Subcutaneous adipose tissue (tissue), 4 donors: Measurements from ENCODE around the gene ZBTB22. TPM values are rescaled to one million over a fixed set of nuclear protein-coding genes. Genes with fewer than 3 reads are reported as not detected.

Experiments
- total RNA-seq, 4 donors: library from RNA; depleted of rRNA; stranded (reverse); fragments of >200 nt; gene quantifications; one replicate each; pipeline ENCODE4 v1.1.0, GENCODE V29; 2016
- TF ChIP-seq, protein P1 (sequence below): fragments of 450-650 bp; IDR thresholded peaks from one replicate; pipeline ENCODE4 v1.5.1; 2016; ENCODE audit warnings: low read depth, mild to moderate bottlenecking, control low read depth, antibody characterized with exemption, moderate library complexity

ZBTB22 gene
- total RNA-seq, 4 donors from 2014 or later = 5.9 to 16.8 (median 9.0) TPM

DNA sequence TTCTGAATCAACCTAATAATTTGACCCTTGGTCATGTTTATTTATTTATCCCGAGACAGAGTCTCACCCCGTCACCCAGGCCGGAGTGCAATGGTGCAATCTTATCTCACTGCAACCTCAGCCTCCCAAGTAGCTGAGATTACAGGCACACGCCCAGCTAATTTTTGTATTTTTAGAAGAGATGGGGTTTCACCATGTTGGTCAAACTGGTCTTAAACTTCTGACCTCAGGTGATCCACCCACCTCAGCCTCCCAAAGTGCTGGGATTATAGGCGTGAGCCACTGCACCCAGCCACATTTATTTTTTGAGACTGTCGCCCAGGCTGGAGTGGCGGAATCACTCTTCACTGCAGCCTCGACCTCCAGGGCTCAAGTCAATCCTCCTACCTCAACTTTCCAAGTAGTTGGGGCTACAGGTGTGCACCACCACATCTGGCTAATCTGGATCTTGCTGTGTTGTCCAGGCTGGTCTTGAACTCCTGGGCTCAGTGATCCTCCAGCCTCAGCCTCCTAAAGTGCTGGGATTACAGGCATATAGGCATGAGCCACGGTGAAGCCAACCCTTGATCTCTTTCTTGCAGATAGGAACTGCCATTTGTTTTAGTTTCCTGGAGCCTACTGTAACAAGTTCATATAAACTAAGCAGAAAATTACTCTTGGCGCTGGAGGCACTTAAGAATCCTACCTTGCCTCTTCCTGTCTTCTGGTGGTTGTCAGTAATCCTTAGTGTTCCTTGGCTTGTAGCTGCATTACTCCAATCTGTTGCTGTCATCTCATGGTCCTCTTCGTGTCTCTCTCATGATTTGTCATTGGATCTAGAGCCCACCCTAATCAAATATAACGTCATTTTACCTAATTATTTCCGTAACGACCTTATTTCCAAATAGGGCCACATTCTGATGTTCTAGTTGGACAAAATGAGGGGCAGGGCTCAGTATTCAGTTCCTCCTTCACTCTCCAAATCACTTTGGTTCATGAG, 43.3 kb downstream of the ZBTB22 start:
- TF ChIP-seq, protein P1, sequence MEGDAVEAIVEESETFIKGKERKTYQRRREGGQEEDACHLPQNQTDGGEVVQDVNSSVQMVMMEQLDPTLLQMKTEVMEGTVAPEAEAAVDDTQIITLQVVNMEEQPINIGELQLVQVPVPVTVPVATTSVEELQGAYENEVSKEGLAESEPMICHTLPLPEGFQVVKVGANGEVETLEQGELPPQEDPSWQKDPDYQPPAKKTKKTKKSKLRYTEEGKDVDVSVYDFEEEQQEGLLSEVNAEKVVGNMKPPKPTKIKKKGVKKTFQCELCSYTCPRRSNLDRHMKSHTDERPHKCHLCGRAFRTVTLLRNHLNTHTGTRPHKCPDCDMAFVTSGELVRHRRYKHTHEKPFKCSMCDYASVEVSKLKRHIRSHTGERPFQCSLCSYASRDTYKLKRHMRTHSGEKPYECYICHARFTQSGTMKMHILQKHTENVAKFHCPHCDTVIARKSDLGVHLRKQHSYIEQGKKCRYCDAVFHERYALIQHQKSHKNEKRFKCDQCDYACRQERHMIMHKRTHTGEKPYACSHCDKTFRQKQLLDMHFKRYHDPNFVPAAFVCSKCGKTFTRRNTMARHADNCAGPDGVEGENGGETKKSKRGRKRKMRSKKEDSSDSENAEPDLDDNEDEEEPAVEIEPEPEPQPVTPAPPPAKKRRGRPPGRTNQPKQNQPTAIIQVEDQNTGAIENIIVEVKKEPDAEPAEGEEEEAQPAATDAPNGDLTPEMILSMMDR = no peak

DNA sequence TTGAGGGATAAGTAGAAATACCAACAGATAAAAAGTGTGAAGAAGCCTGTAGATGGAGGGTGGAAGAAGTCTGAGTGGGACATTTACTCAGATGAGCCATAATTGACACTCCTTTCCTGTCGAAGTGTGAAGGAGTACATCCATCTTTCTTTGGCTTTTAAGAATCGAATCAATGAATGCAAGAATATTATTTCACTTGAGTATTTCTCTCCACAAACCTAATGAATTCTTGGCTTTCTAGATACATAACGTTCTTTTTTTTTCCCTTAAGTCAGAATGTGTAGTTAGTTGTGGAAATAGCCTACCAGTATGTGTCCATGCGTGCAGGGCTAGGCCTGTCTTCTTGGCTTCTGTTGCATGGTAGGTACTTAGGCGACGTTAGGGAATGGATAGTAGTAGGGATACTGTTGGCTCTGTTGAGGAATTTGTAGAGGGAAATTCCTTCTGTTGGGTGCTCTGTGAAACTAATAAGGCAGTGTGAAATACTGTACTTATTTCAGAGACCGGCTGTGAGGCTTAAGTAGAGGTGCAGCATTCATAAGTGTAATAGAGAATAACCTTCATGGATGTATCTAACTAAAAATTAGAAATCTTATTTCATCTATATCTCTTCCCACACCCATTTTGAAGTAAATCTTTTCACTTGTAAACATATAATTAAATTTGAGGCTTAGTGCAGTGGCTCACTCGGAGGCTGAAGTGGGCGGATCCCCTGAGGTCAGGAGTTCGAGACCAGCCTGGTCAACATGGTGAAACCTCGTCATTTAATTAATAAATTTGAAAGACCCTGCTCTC, 44.2 kb downstream of the ZBTB22 start:
- TF ChIP-seq, protein P1 = no peak

DNA sequence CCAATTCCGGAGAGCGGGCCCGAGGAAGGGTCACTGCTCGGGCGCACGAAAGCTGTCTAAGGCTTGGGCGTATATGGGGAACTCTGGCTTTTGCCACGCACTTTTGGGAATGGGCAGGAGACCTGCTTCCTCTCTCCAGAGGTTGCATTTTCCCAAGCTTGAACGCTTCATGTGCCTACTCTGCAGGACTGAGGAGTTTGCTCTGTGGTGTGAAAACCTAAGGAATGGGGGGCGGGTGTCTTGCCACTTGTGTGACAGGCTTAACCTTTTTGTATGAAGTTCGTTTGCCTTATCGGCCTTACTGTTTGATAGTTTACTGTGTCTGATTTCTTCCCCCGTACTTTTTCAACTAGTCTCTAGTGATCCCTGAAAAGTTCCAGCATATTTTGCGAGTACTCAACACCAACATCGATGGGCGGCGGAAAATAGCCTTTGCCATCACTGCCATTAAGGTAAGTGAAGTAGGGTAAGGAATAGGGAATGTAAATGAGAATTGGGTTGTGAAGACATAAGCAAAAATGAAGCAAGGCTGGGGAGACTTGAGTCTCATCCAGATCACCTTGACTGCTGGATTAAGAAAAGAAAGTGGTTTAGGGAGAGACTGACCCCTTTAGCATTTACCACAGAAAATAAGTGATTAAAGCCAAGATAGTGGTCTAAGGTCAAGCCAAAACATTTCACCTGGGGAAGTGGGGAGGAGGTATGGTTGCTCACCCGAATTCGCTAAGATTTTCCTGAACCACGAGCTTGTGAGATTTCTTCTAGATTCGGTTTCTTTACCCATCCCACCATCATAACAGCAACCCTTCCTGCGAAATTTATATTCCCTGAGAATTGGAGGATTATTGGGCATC, 45.0 kb downstream of the ZBTB22 start:
- TF ChIP-seq, protein P1 = no peak

- TF ChIP-seq, protein P1 = no peak
Measured at GRCh38 chr6:33271468-33272274, 45.9 kb downstream of the ZBTB22 start, which contains the start of the genes RPS18 and VPS52. RPS18 (plus strand) TSS chr6:33272075; CDS start chr6:33272120, 45 bp downstream. VPS52 (minus strand) TSS chr6:33271876; CDS start chr6:33271675, 201 bp downstream.

DNA sequence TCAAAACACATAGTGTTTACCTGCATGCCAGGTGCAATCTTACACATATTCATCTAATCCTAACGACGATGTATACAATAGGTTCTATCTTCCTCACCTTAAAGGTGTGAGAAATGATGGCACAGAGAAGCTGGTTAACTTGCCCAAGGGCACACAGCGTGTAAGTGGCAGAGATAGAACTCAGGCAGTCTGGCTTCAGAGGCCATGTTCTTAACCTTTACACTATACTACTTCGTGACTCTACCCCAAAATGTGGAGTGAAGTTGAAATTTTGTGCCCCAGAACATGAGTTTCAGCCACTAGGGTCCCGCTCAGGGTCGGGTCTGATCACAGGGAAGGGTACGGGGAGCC, 46.5 kb downstream of the ZBTB22 start:
- TF ChIP-seq, protein P1 = no peak

Other genes with a start within 250 kb of the ZBTB22 start
- 100 to 1,000 TPM in 3 of 4 donors, 10 to 100 TPM in 1; 38.2 to 354 (median 131) TPM for gene HLA-DPA1, start 244.1 kb downstream of the ZBTB22 start, total RNA-seq
- gene HLA-DPB1, start 241.8 kb downstream of the ZBTB22 start, total RNA-seq = 100 to 1,000 TPM in 1 of 4 donors, 10 to 100 TPM in 3; 43.9 to 256 (median 83.0) TPM
- under 1 TPM in 3 of 4 donors, not detected in 1; 0.17 to 0.75 (median 0.66) TPM for gene COL11A2, start 125.3 kb downstream of the ZBTB22 start, total RNA-seq
- 10 to 100 TPM; 17.3 to 27.7 (median 24.8) TPM for gene RXRB, start 117.1 kb downstream of the ZBTB22 start, total RNA-seq
- 10 to 100 TPM; 49.0 to 54.9 (median 52.5) TPM for gene SLC39A7, start 116.9 kb downstream of the ZBTB22 start, total RNA-seq
- 10 to 100 TPM in 3 of 4 donors, 1 to 10 TPM in 1; 5.1 to 22.0 (median 16.2) TPM for gene HSD17B8, start 113.1 kb downstream of the ZBTB22 start, total RNA-seq
- 10 to 100 TPM in 2 of 4 donors, 1 to 10 TPM in 2; 7.3 to 19.0 (median 10.5) TPM for gene RING1, start 109.2 kb downstream of the ZBTB22 start, total RNA-seq
- gene VPS52, start 45.9 kb downstream of the ZBTB22 start, total RNA-seq = 10 to 100 TPM; 27.2 to 59.2 (median 32.7) TPM
- gene RPS18, start 45.7 kb downstream of the ZBTB22 start, total RNA-seq = 1,000 to 10,000 TPM; 2,263 to 3,298 (median 2,623) TPM
- 10 to 100 TPM in 3 of 4 donors, 1 to 10 TPM in 1; 7.3 to 20.7 (median 16.9) TPM for gene B3GALT4, start 40.6 kb downstream of the ZBTB22 start, total RNA-seq
- gene WDR46, start 28.5 kb downstream of the ZBTB22 start, total RNA-seq = 10 to 100 TPM; 40.7 to 62.9 (median 50.6) TPM
- gene PFDN6, start 28.1 kb downstream of the ZBTB22 start, total RNA-seq = 10 to 100 TPM; 17.1 to 31.0 (median 23.4) TPM
- 10 to 100 TPM; 16.0 to 45.8 (median 42.5) TPM for gene RGL2, start 18.8 kb downstream of the ZBTB22 start, total RNA-seq
- gene TAPBP, start 3.7 kb downstream of the ZBTB22 start, total RNA-seq = 10 to 100 TPM; 36.2 to 77.0 (median 50.5) TPM
- 10 to 100 TPM; 26.3 to 47.1 (median 33.5) TPM for gene DAXX, start 5.2 kb upstream of the ZBTB22 start, total RNA-seq
- 1 to 10 TPM in 2 of 4 donors, under 1 TPM in 1, not detected in 1; 0.33 to 4.4 (median 3.9) TPM for gene KIFC1, start 74.1 kb upstream of the ZBTB22 start, total RNA-seq
- gene PHF1, start 93.3 kb upstream of the ZBTB22 start, total RNA-seq = 10 to 100 TPM; 21.4 to 84.0 (median 48.3) TPM
- 10 to 100 TPM; 66.7 to 92.6 (median 79.6) TPM for gene CUTA, start 100.4 kb upstream of the ZBTB22 start, total RNA-seq
- gene SYNGAP1, start 102.3 kb upstream of the ZBTB22 start, total RNA-seq = 1 to 10 TPM; 6.2 to 7.3 (median 7.1) TPM
- gene ZBTB9, start 136.8 kb upstream of the ZBTB22 start, total RNA-seq = 1 to 10 TPM; 1.1 to 2.8 (median 2.5) TPM